ENCODE measurements around the gene CLEC11A. TPM values are rescaled to one million over a fixed set of nuclear protein-coding genes. Genes with fewer than 3 reads are reported as not detected.

The CLEC11A gene
- total and polyA plus RNA-seq, 10 of the 15 experiments (the other 5 are each of a cell fraction or from before 2014, with no cell fraction given), result not detected

DNA sequence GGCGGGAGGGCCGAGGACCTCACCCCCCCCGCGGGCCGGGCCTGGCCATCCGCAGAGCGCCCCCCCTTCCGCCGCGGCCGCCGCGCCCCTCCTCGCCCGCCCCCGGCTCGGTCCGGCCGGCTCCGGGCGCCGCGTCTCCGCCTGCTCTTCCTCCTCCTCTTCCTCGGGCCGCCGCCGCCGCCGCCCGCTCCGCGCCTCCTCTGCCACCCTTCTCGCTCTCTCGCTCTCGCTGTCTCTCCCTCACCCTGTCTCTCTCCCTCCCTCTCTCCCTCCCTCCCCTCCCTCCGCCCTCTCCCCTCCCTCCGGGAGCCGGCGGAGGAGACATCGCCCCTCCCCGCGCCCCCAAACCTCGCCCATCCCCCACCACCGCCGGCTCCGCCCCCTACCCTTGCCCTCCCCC lies 3.6 kb upstream of the CLEC11A start, which contains the start of gene SHANK1:
Gene SHANK1 (minus strand): TSS at position 237 of the 400 bp plus-strand sequence. CDS start 2,883 bp downstream, outside the sequence.
- Histone ChIP-seq H3K79me2 (ENCODE audit: control insufficient read depth, insufficient read depth, low read length) (no peaks in the 10 kb centered on the region), H3K4me3 (no peak within 1 kb of the TSS), H3K4me1 (ENCODE audit: control insufficient read depth, insufficient read depth, low read length) (no peaks in the 10 kb centered on the region), H2AFZ (ENCODE audit: control insufficient read depth, low read depth, low read length) (no peak within 1 kb of the TSS), H3K36me3 (ENCODE audit: control insufficient read depth in 2 of 2, insufficient read depth in 2 of 2, low read length in 1 of 2) (no peaks in the 10 kb centered on the region), H3K9me3 (replicated peaks; ENCODE audit: control insufficient read depth, insufficient read depth, low read length) (no peaks in the 10 kb centered on the region; the same call in 2 of the 3 replicates), H3K9ac (ENCODE audit: control insufficient read depth, insufficient read depth, low read length) (no peak within 1 kb of the TSS), H3K27ac (ENCODE audit: control insufficient read depth, insufficient read depth) (no peak within 1 kb of the TSS), H4K20me1 (ENCODE audit: control insufficient read depth, insufficient read depth) (no peaks in the 10 kb centered on the region), H3K4me2 (ENCODE audit: control insufficient read depth, insufficient read depth) (no peak within 1 kb of the TSS), H3K27me3 (replicated peaks in 1 of 2; ENCODE audit: control insufficient read depth in 2 of 2, insufficient read depth in 2 of 2, low read length in 1 of 2) (peaks cover 9 to 12% of the 10 kb centered on the region in 2 experiments)
- SMC1A ChIA-PET (ENCODE audit: uncharacterized antibody, unreplicated experiment), result no interaction called here
- POLR2A ChIA-PET, result no interaction called here
- WGBS (ENCODE audit: insufficient coverage, insufficient replicate concordance, low lambda C conversion rate, missing lambda C conversion rate), result no CpG with 5 or more reads among the region's 47 CpGs
- FAIRE-seq (no peak), ATAC-seq (no peak), DNase-seq (ENCODE audit: low read depth, low spot score) (no peak)
- CTCF ChIA-PET, result no interaction called here
- intact Hi-C loops (cut with micrococcal nuclease; ENCODE audit: unreplicated experiment), result no loop called here
- RAD21 ChIA-PET (ENCODE audit: unreplicated experiment), result no interaction called here
- no TSS peak for BruUV-seq (replicated peaks)
- in situ Hi-C loops (cut with MboI), result no loop called here
- no peak for TF ChIP-seq CBX5 (IDR thresholded peaks at IDR 0.05; ENCODE audit: low read depth)
- TF ChIP-seq NFYA (IDR thresholded peaks at IDR 0.05; ENCODE audit: borderline replicate concordance, low read depth, low read length), result no peak
- no peak for TF ChIP-seq KAT2A (conservative IDR thresholded peaks at IDR 0.05; ENCODE audit: control insufficient read depth, low read depth, low read length)
- TF ChIP-seq ZBTB11 (CRISPR knock-in tag; IDR thresholded peaks at IDR 0.05), result no peak
- TF ChIP-seq RELB (IDR thresholded peaks at IDR 0.05; ENCODE audit: low read depth), result no peak
- no peak for TF ChIP-seq TCF3 (IDR thresholded peaks at IDR 0.05; ENCODE audit: borderline replicate concordance, insufficient read depth, low read depth, low read length)
